Measurements from ENCODE around the gene ANKH.

GRCh38 chr5:14870337-14871213 lies 1.0 kb downstream of the ANKH start:
- TF ChIP-seq CTCF (conservative IDR thresholded peaks at IDR 0.05; ENCODE audit: low read depth, low read length) (no peak), EZH2 (IDR thresholded peaks at IDR 0.05; ENCODE audit: borderline replicate concordance, low read depth, low read length, poor library complexity, severe bottlenecking) (peak; percentile 30)
